Measurements from ENCODE around the gene SRRT.

Gene SRRT

DNA sequence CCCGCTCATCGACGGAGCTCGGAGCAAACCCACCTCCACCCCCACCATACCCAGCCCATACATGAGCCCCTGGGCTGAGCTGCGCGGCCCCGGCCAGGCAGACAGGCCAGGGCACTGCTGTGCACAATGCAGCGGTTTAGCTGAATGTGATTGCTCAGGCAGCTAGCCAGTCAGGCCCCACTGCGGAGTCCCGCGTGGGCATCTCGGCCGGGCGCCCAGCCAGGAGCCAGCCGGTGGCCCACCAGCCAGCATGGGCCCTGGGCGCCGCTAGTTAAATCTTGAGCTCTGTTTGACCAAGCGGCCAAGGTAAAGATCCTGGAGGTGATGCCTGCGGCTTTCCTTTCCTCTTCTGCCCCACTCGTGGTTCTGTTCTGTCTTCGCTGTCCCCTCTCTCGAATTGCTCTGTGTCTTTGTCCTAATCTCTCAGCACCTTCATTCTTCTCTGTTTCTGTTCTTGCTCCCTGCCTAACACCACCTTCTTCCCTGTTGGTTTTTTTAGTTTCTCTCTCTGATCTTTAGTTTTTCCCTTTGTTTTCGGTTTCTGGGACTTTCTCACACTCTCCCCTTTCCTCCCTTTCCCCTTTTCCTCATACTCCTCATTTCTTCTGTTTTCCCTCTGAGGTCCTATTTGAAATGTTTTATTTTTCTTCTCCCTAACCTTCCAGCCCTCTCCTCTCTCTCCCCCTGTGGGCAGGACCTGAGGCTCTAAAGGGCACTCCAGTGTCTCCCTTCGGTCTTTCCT is 8.1 kb downstream of the SRRT start:
- no peak for DNase-seq

DNA sequence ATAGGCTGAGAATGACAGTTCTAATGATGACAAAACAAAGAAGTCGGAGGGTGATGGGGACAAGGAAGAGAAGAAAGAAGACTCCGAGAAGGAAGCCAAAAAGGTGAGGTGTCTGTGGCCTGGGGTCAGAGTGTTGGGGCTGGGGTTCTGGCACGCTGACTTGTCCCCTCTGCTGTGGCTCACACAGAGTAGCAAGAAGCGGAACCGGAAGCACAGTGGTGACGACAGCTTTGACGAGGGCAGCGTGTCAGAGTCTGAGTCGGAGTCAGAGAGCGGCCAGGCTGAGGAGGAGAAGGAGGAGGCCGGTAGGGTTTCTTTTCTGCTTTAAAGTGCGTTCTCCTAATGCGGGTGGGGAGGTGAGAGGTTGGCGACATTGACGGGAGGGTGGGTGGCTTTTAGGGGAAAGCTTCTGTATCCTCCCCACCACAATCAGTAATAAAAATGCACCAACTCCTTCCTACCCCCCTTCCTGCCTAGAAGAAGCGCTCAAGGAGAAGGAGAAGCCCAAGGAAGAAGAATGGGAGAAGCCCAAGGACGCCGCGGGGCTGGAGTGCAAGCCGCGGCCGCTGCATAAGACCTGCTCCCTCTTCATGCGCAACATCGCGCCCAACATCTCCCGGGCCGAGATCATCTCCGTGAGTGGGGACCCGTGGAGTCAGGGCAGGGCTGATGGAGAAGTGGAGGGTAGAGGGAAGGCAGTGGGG is 10.0 kb downstream of the SRRT start:
- DNase-seq = no peak

DNA sequence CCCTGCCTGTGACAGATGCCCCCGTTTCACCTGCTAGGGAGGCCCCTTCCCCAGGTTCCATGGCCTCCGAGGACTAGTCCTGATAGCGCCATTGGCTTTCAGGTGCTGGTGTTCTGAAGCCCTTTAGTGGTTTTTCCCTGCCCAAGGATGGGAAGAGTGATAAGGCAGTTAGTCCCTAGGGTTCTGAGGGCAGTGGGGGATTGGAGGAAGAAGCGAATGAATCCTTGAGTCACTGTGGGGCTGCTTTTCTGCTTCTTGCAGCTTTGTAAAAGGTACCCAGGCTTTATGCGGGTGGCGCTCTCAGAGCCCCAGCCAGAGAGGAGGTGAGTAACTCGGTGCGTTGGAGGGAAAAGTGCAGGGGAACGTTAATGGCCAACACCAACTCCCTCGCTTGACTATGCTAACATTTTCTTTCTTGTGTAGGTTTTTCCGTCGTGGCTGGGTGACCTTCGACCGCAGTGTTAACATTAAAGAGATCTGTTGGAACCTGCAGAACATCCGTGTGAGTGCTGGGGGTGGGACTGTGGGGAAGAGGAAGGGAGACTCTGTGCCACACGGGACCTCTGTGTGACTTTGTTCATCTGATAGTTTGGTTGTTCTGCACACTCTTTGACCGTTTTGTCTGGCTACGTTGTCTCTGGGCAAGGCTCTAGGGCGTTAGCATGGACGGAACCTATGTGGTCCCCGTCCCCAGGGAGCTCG is 10.7 kb downstream of the SRRT start:
- DNase-seq = no peak

DNA sequence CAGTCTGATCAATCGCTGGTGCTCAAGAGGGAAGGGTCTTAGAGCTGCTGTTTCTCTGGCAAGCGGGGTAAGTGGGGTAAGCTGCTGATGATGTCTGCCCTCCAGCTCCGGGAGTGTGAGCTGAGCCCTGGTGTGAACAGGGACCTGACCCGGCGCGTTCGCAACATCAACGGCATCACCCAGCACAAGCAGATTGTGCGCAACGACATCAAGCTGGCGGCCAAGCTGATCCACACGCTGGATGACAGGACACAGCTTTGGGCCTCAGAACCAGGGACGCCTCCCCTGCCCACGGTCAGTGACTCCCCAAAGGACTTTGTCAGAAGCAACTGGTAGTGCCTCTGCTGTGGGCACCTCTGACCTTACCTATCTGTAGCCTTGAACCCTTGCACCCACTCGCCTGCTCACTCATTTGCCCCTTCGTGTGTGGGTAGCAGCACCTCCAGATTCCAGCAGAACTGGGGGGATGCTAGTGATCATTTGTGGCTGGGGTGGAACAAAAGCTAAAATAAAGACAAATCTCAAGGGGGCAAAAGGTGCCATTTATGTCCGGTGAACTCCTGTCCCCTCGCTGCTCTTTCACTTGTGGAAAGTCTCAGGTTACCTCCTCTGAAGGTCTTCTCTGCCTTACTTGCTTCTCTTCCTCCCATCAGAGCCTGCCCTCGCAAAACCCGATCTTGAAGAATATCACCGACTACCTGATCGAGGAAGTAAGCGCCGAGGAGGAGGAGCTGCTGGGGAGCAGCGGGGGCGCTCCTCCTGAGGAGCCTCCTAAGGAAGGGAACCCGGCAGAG is 11.4 kb downstream of the SRRT start:
- DNase-seq = no peak

DNA sequence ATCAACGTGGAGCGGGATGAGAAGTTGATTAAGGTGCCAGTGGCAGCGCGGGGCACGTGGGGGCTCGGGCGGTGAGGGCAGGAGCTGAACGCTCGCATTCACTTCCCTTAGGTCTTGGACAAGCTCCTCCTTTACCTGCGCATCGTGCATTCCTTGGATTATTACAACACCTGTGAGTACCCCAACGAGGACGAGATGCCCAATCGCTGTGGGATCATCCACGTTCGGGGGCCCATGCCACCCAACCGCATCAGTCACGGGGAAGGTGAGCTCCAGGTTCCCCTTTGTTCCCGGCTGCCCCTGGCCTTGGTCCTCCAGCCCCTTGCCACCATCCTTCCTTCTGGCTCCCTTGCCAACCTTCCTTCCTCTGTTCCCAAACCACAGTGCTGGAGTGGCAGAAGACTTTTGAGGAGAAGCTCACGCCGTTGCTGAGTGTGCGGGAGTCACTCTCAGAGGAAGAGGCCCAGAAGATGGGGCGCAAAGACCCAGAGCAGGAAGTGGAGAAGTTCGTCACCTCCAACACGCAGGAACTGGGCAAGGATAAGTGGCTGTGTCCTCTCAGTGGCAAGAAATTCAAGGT is 12.1 kb downstream of the SRRT start:
- no peak for DNase-seq

DNA sequence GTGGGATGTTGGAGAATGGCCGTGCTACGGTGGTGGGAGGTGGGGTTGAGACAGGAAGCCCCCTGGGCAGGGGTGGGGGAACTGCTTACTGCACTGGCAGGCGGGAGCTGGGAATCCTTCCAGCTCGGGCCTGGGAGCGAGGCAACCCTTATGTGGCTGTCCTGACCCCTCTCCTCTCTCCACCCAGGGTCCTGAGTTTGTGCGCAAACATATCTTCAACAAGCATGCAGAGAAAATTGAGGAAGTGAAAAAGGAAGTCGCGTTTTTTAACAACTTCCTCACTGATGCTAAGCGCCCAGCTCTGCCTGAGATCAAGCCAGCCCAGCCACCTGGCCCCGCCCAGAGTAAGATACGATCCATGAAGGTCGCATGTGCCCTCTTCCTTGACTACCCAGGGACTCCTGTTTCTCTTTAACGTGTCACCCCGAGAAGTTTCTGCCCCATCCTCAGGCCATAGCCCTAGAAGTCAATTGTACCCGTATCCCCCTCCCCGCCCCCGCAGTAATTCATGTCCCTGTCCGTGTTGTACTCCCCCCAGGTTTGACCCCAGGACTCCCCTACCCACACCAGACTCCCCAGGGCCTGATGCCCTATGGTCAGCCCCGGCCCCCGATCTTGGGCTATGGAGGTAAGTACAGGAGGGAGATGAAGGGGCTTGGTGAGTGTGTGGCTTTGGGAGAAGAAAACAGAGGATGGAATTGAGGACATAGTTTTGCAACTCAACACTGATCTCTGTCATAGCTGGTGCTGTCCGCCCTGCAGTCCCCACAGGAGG is 12.8 kb downstream of the SRRT start:
- DNase-seq = no peak

DNA sequence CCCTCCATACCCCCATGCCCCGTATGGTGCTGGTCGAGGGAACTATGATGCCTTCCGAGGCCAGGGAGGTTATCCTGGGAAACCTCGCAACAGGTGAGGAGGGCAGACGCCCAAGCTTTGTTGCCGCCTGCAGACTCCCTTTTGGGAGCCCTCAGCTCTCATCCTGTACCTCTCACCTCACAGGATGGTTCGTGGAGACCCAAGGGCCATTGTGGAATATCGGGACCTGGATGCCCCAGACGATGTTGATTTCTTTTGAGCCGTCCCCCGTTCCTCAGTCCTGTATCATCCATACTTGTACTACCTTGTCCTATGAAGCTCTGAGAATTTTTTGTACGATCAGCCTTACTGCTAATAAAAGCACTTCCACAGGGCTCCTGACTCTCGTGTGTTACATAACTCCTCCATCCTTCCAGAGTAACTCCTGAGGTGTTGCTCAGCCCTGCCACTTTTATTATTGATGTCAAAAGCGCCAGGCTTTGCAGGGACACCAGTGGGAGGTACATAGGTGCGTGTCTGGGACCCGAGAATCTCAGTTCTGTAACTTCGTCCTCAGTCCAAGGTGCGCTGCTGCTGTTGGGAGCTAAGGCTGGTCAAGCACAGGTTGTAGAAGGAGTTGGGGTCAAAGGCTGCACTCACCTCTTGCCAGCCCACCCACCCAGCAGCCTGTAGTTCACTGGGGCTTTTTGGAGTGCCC is 13.5 kb downstream of the SRRT start:
- no peak for DNase-seq

DNA sequence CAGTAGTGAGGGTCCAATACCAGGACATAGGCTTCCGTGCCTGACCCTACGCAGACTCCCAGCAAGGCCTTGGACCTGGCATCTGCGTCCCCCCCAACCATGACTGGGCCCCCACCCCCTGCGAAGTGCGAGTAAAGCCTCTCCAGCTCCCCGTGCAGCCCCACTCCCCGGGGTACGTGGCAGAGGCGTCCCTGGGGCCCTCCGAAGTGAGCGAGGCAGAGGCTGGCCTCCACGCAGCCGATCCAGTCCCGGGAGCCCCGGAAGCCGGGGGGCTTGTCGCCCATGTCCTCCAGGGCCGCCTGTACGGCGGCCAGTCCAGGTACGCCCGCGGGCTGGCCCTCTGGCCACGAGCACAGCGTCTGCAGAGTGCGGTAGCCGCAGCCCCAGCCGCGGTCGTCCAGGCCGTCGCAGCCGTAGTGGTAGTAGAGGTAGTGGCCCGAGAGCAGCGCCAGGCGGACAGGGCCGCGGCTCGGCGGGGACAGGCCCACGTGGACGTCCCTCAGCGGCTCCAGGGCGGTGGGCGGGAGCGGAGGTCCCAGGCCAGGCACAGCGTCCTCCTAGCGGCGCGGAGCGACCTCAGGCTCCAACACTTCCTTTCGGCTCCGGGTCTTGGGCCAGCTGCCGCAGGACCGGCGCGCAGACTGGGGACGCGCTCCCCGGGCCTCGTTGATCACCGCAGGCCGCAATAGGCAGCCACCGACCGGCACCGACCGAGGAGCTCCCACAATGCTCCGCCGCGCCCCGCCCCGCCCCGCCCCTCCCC is 14.3 kb downstream of the SRRT start, which contains the start of gene UFSP1:
UFSP1 (minus strand) TSS at position 728 of the 763 bp plus-strand sequence; CDS start at position 284, 444 bp downstream.
- DNase-seq = peak; percentile 67

DNA sequence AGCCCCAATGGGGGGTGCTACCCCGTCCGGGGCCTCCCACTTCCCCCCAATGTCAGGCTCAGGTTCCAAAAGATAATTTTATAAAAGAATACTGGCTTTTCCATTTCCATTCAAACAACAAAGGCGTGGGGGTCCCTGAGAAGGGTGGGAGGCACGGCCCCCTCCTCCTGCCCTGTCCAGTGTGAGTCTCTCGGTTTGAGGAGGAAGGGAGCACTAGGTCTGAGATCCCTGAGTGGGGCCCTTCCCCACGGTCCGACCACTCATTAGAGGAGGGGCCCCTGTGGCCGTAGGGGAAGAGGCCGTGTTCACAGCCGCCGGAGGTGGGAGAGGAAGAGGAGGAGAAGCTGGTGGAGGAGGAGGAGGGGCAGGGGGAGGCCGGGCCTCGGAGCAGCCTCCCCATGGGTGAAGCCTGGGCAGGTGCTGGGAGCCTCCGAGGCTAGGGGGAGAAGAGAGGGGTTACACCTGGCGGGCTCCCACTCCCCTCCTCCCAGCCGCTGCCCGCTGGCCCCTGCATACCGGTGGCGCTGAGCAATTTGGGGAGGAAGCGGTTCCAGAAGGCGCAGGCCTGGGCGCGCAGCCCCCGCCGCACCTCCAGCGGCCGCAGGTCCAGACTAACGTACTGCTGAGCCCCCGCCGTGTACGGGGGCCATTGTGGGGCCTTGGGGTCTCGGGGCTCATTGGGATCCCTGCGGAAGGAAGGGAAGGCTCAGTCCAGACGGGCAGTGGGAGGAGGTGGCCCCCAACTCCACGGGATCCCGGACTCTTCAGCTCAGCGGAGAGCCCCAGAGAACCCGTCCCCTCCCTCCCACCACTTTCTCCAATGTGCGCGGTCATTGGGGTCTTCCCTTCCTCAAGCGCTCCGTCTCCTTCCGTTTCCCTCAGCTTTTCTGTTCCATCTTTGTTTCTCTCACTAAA is 16.0 kb downstream of the SRRT start:
- no peak for DNase-seq

DNA sequence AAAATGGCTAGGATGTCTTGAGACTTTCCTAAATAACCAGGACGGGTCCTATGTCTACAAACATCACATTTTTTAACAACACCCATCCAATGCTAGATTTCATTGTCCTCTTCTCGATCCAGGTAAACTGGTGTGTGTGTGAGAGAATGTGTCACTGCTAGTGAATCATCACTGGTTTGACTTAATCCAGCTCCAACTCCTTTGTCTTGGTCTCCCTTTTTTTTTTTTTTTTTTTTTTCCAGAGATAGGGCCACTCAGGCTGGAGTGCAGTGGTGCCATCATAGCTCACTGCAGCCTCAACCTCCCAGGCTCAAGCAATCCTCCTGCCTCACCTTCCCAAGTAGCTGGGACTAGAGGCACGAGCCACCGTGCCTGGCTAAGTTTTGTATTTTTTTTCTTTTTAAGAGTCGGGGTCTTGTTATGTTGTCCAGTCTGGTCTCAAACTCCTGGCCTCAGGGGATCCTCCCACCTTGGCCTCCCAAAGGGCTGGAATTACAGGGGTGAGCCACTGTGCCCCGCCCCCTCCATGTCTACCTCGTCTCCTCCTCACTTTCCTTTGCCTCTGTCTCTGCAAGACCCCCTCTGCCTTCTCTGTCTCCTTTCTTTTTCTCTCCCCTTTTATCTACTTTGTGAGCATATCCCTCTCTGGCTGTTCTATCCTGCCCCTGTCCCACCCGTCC is 16.8 kb downstream of the SRRT start:
- DNase-seq = no peak

DNA sequence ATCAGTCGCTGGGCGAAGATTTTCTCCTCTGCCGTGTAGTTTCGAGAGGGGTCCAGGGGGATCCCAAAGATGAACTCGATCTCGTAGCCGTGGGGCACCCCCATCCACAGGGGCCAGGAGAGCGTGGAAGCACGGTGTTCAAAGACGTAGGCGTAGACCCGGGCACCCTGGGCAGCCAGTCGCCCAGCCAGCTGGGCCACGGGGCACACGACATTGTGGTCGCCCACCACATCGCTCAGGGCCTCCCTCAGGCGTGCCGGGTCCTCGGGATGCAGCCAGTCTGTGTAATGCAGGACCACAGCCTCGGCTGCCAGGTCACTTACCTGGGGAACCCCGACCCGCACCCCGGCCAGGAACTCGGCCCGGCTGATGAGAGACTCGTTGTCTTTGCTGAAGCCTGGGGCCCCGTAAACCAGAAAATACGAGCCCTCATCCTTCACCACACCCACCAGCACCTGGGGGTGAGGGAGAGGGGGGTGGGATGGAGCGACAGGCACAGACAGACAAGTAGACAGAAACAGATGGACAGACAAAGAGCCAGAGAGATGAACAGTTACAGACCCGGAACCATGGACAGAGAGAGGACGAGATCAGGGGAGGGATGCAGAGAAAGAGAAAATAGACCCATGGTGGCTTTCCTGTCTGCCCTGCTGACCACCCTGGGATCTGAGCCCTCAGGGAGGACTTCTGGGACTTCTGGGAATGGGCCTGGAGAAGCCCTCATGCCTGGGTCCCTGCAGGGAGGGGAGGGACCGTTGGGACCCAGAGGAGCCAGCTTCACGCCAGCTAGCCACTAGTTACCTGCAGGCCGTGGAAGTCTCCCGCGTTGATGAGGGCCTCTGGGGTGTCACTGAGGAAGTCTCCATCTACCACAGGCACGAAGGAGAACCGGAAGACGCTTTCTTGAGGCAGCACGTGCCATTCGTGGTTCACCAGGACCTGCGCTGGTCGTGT is 17.7 kb downstream of the SRRT start:
- no peak for DNase-seq

DNA sequence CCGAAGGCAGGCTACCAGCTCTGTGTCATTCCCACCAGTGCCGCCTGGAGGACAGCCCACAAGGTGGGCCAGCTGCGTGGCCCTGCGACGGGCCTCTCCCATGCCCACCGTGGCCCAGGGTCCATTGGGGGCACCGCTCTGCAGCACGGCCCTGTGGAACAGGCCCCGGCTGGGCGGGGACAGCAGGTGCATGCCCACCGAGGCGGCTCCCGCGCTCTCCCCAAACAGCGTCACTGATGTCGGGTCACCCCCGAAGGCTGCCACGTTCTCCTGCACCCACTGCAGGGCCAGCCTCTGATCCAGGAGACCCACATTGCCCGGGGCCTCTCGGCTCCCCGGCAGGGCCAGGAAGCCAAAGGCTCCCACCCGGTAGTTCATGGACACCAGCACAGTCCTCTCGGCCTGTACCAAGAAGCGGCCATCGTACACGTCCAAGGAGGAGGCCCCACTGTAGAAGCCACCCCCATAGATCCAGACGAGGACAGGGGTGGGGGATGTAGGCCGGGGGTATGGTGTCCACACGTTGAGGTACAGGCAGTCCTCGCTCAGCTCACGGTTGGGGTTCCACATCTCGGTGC is 18.5 kb downstream of the SRRT start:
- DNase-seq = no peak

DNA sequence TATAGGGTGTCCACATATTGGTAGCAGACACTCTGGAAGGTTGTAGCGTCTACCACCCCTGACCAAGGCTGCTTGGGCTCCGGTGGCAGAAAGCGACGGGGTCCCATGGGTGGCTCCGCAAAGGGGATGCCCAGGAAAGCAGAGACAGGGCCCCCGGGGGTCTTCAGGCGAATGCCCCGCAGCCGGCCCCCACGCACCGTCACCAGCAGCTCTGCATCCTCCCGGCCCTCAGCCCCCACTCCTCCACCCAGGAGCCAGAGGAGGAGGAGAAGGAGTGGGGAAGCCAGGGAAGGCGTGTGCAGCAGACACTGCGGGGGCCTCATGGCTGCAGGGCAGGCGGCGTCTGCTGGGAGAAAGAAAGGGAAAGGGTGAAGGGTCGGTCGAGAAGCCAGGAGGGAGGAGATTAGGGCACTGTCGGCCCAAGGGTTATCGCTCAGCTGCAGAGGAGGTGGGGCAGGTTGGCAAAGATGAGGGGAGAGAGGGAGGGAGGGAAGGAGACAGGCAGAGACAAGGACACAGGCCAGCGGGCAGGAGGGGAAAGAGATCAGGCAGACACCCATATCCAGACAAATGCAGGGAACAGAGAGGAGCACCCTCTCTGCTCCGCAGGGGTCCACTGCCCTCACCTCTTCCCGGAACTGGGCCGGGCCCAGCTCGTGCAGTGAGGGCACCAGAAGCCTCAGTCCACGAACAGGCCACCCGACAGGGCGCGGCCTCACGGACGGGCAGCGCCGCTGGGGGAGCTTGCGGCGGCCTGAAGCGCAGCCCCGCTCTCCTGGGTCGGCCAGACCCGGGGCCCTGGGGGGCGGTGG is 19.2 kb downstream of the SRRT start:
- DNase-seq = no peak

DNA sequence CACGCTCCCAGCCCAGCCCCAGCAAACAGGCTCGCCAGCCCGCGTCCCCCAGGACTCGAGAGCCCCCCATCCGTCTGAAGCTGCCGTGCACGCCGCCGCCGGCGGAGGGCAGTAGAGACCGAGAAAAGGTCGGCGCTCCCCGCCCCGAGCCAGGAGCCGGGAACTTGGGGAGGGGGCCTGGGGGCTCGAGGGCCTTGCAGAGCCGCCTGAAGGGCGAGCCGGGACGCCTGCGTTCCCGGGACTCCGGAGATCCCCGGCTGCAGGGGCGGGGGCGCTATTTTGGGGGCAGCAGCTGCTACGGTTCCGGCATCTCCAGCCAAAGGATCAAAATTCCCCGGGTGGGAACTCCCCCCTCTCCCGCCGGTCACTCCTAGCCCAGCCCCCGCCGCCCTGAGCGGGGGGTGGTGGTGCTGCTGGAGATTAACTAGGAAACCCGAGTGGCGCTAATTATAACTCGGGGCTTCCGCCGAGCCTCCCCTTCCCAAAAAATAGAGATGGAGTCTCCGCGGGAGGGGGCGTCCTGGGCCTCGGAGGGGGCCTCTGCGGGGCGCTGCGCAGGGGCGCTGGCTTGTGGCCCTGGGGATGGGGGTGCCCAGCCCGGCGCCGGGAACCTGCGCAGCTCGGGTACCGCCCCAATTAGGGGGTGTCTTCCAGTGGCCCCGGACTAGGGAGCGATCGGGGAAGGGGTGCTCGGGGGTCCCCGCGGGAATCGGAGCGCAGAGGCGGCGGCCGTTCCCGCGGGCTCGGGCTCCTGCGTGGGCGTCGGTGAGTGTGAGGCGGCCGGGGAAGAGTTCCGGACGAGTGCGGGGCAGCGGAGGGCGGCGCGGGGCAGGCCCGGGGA is 20.2 kb downstream of the SRRT start:
- peak; percentile 34 for DNase-seq

DNA sequence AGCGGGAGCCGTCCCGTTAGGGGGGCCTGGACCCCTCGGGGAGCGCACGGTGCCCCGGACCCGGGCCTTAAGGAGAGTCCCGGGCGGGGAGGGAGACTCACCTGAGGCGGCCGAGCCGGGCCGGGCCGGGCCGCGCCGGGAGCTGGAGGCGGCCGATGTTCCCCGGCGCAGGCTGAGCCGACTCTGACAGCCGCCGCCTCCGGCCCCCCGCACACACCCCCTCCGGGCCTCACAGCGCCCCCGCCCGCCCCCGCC is 20.7 kb downstream of the SRRT start, which contains the start of gene ACHE:
ACHE (minus strand) TSS at position 188 of the 255 bp plus-strand sequence. CDS start 1,656 bp downstream, outside the sequence.
- DNase-seq = no peak

All from NCI-H2171 treated with DMSO at 0.1 percent for 48 hours (cell line).